ENCODE data around the gene SULT2B1.

The SULT2B1 gene

GRCh38 chr19:48606463-48607358 lies 54.7 kb downstream of the SULT2B1 start, which contains the start of gene SPACA4:
TSS of gene SPACA4 (plus strand) at chr19:48606742. CDS start at chr19:48606979, 237 bp downstream.
- DNase-seq, result no peak

GRCh38 chr19:48607359-48607755 lies 55.4 kb downstream of the SULT2B1 start:
- no peak for DNase-seq

- DNase-seq, result no peak
These were observed 56.9 kb downstream of the SULT2B1 start for GRCh38 chr19:48608798-48609263.

GRCh38 chr19:48609571-48610108 lies 57.7 kb downstream of the SULT2B1 start:
- DNase-seq, result no peak

GRCh38 chr19:48611872-48612271 lies 59.9 kb downstream of the SULT2B1 start:
- no peak for DNase-seq

DNA sequence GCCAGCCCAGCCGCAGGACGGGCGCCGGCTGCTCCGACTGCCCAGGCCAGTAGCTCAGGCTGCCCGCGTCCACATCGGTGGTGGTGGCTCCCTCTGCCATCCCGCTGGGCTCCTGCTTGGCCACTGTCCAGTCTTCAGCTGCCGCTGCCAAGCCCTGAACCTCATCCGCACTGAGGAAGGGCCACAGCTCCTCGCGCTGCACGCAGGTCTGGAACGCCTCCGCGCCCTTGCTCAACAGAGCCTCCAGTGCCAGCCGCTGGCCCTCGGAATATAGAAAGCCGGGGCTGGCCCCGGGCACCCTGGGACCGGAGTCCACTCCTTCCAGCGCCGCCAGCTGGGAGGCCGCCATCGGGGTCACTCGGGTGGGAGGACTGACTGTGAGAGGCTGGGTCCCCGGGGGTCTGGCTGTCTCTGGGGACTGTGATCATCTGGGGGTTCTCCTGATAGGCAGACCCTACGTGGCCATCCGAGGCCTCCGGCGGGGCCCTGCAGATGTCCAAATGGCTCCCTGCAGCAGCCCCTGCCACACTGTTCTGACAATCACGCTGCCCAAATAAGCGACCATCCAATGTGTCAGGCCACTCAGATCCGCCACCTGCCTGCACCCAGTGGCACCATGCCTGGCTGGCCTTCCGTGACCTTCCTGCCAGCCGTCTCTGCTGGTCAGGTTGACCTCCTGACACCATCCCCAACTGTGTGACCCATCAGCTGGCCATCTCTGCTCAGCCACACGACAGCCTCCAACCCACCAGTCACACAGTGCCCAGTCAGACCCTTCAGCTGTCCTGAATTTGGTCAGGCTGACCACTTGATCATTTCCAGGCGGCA lies 61.3 kb downstream of the SULT2B1 start:
- DNase-seq, result no peak

GRCh38 chr19:48613852-48614435 lies 62.0 kb downstream of the SULT2B1 start:
- DNase-seq, result no peak

GRCh38 chr19:48614436-48615230 lies 62.7 kb downstream of the SULT2B1 start, which contains the start of gene FAM83E:
TSS of gene FAM83E (minus strand) at chr19:48615076. CDS start at chr19:48613372, 1,704 bp downstream.
- DNase-seq, result no peak

GRCh38 chr19:48615231-48616040 lies 63.5 kb downstream of the SULT2B1 start:
- no peak for DNase-seq

DNA sequence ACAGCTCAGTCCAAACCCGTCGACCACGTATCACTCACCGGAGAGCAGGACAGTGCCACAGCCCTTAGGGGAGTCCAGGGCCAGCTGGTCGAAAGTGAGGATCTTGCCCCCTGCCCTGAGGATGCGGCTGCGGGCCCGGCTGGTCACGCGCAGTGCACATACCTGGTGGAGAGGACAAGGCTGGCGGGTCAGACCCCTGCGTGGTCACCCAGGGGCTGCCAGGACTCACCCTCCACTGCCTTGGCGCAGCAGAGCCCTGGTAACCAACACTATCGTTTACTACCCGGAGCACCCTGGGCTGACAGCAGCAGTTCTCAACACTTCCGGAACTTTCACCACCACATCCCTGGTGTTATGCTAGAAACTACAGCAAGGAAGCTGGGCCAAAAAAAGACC lies 64.1 kb downstream of the SULT2B1 start:
- no peak for DNase-seq

DNA sequence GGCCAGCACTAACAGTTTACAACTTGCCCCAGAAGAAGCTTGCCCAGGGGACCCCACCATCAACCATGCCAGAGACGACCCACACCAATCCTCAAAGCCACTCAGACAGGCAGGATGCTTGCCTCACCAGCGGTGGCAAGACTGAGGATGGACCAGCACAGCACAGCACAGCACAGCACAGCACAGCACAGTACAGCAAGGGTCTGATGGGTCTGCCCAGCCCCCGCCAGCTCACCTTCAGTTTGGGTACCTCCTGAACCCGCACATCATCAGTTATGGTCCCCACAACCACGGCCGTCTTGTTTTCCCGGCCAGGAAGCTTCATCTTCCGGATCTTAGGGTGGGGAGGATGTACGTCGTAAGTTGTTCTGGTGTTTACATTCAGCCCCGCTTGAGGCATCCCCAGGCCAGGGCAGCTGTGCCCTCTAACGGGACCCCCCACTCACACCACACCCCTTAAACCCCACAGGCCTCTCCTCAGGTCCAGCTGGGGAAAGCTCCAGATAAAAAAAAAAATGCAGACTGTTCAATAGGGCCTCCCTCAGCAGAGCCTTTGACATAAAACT lies 64.6 kb downstream of the SULT2B1 start:
- DNase-seq, result no peak

- no peak for DNase-seq
These were observed 65.4 kb downstream of the SULT2B1 start for GRCh38 chr19:48617146-48617937.

GRCh38 chr19:48618278-48618915 lies 66.4 kb downstream of the SULT2B1 start:
- DNase-seq, result no peak

DNA sequence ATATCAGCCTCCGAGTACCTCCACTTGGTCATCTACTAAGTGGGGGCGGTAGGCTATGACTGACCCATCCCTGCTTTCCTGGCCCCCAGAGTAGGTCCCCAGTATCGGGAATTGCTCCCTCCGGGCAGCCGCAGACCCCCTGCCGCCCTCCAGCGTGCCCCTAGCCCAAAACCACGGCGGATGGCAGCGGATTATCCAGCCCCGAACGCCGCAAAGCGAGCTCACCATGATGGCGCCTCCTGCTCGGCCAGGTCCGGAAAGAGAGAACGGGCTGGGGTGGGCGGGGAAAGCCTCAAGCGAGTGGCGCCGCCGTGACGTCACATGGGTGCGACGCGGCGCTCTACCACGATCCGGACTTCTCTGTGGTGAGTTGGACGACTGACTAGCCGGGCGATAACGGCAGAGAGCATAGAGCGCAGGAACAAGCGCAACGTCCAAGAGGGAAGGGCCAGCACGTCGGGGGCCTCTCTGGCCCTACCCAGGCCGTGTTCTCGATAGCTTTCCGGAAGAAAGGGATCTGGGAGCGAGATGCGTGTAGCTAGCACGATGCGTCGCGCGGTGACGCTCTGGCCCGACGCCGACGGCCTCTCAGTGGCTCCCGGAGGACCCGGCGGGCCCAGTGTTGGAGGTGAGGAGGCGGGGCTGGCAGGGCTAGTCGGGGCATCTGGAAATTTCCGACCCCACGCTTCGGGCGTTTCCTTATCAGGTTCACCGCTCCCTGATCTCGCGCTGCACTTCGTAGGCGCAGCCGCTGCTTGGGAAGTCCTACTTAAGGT lies 67.1 kb downstream of the SULT2B1 start, which contains the start of the genes RPL18 and SPHK2:
RPL18 (minus strand) TSS at position 263 of the 776 bp plus-strand sequence; CDS start at position 228, 35 bp downstream.
SPHK2 (plus strand) TSS at position 591 of the 776 bp plus-strand sequence. CDS start 1,009 bp downstream, outside the sequence.
- DNase-seq, result peak; percentile 94

DNA sequence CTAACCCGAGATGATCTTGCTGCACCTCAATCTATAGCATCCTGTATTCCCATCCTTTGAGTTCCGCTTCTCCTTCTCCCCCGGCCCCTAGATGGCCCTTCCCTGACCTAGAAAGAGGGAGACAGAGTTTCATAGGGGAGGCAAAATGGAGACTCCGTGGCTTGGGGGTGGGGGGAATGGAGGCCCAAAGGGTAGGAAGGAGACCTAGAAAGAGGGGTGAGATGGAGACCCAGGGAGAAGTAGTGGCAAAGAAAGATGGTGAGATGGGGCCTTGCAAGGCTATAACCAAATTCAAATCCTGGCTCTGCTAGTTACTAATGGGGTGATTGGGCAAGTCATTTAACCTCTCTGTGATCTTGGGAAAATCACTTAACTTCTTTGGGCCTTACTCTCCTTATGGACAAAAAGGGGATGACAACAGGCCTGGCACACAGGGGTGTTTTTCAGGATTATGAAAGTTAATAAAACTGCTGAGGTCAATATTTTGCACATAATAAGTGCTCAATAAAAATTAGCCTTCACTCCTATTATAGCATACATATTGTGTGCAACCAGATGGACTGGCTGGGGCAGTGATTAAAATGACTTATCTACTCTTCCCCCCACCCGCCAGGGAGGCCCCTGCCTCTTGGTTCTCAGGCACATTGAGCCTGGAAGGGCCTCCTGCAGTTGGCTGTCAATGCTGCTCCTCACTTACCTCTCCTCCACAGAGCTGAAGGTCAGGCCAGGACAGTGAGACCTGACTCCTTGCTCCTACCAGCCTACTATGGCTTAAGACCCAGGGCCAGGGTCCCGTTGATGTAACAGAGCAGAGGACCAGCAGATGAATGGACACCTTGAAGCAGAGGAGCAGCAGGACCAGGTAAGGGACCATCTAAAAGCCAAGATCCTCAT lies 68.0 kb downstream of the SULT2B1 start:
- DNase-seq, result no peak

DNA sequence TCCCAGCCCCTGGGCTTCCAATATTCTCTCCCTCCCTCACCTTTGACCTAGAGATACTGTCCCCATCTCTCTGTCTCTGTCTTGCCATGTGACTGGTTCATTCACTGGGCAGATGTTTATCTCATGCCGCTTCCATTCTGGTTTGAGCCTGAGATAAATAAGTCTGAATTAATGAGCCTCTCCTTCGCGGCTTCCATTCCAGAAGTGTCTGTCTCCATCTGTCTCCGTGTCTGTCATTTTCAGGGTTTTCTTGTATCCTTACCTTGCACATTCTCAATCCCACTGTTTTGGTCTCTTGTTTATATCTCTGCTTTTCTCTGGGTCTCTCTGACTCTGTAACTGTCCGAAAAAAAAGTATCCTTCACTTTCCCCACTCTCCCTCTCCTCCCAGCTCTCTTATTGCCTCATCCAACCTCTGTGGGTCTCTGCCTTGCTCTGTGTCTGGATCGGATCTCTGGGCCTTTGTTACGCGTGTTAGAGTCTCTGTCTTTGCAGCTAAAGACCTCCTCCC lies 71.6 kb downstream of the SULT2B1 start:
- no peak for DNase-seq

Measured in activated gamma-delta T cell (primary cell).